ENCODE data around the gene FRS3.

The FRS3 gene

DNA sequence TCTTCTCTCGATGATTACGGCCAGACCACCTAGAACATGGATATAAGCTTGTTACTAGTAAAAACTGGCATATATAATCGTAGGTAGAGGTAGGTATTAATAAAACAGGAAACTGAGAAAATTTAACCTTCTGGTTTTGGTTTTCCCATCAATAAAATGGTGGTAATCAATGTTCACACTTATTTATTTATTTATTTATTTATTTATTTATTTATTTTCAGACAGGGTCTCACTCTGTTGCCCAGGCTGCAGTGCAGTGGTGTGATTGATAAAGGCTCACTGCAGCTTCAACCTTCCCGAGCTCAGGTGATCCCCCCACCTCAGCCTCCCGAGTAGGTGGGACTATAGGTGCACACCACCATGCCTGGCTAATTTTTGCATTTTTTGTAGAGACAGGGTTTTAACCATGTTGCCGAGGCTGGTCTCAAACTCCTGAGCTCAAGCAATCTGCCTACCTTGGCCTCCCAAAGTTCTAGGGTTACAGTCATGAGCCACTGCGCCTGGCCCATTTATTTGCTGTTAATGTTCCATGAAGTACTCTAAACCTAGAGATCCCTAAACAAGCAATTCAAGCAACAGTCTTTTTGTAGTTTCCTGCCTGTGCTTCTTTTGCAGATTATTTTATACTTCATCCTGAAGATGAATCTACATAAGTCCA is 19.3 kb upstream of the FRS3 start:
- in situ Hi-C loops (cut with HindIII; ENCODE audit: low pct_ligation_motif_present, low pct_unique_long_range_greater_than_20kb, low sequenced_read_pairs), result no loop called here
- no peak for DNase-seq

DNA sequence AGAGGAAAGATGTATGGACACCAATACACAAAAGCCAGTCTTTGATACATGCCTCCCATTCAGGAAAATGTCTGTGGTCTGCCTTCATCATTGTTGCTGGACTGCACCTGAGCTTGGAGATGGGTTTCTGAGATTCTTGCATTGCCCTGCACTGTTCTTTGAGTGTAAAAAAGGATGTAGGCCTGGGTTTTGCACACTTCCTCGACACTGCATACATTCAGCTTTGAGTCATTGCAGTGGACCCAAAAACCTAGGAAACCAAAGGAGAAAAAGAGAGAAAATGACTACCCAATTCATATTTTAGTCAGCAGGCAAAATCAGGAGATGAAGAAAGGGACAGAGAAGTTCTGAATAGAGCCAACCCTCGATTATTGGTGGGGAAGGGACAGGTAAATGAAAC is 16.8 kb upstream of the FRS3 start:
- in situ Hi-C loops (cut with HindIII; ENCODE audit: low pct_ligation_motif_present, low pct_unique_long_range_greater_than_20kb, low sequenced_read_pairs), result no loop called here
- DNase-seq, result no peak

- in situ Hi-C loops (cut with HindIII; ENCODE audit: low pct_ligation_motif_present, low pct_unique_long_range_greater_than_20kb, low sequenced_read_pairs), result no loop called here
- DNase-seq, result no peak
These were observed 12.3 kb upstream of the FRS3 start for GRCh38 chr6:41791984-41792383.

GRCh38 chr6:41791305-41791704 is 11.6 kb upstream of the FRS3 start:
- no peak for DNase-seq
- in situ Hi-C loops (cut with HindIII; ENCODE audit: low pct_ligation_motif_present, low pct_unique_long_range_greater_than_20kb, low sequenced_read_pairs), result no loop called here

DNA sequence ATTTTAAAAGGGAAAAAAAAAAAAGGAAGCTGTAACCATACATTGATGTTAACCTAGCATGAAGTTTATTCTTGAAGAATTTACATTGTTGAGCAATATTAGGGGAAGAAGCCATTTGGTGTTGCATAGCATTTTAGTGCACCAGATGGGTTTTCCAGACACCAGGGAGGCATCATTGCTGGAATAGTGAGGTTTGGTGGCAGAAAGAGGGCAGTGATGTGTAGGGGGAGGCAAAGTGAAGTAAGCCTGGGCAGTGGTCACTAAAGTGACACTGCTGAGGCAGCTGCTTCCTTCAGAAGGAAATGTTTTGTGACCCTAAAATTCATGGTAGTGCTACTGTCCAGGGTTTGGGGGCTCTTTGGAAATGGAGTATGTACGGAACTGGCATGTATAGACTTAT is 10.3 kb upstream of the FRS3 start:
- no peak for DNase-seq
- in situ Hi-C loops (cut with HindIII; ENCODE audit: low pct_ligation_motif_present, low pct_unique_long_range_greater_than_20kb, low sequenced_read_pairs), result no loop called here

- DNase-seq, result no peak
- in situ Hi-C loops (cut with HindIII; ENCODE audit: low pct_ligation_motif_present, low pct_unique_long_range_greater_than_20kb, low sequenced_read_pairs), result no loop called here
These were observed 9.7 kb upstream of the FRS3 start for GRCh38 chr6:41789390-41789724.

GRCh38 chr6:41787219-41787917 is 7.7 kb upstream of the FRS3 start, which contains the start of gene TOMM6:
TOMM6 (plus strand) TSS chr6:41787694; CDS start chr6:41787698, 4 bp downstream.
- in situ Hi-C loops (cut with HindIII; ENCODE audit: low pct_ligation_motif_present, low pct_unique_long_range_greater_than_20kb, low sequenced_read_pairs), result no loop called here
- peak; percentile 91 for DNase-seq

GRCh38 chr6:41786451-41787218 is 6.9 kb upstream of the FRS3 start:
- in situ Hi-C loops (cut with HindIII; ENCODE audit: low pct_ligation_motif_present, low pct_unique_long_range_greater_than_20kb, low sequenced_read_pairs), result no loop called here
- peak; percentile 78 for DNase-seq

DNA sequence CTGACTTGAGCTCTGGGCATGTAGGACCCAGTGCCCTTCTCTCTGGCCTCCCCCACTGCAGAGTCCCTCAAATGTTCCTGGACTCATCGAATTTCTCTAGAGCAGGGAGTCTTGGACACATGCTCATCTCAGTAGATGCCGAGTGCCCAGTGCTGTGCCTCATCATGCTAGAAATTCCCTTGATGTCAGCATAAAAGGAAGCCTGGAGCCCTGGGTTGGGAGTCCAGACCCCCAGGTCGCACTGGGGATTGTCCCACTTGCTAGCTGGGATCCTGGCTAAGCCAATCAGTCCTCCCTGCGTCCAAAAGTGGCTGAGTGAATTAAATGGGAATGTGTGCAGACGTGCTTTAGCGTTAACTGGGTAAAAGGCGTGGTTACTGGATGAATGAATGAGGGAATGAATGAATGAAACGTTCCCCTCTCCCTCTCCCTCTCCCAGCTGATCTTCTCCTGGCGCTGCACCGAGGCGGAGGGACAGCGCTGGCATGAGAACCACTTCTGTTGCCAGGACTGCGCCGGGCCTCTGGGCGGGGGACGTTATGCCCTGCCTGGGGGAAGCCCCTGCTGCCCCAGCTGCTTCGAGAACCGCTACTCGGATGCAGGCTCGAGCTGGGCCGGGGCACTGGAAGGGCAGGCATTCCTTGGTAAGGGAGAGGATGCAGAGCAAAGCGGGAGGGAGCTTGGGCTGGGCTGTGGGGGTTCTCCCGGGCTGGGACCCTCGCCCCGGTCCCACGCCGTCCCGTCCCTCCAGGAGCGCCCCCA is 6.2 kb upstream of the FRS3 start:
- in situ Hi-C loops (cut with HindIII; ENCODE audit: low pct_ligation_motif_present, low pct_unique_long_range_greater_than_20kb, low sequenced_read_pairs), result no loop called here
- no peak for DNase-seq

GRCh38 chr6:41785254-41785653 is 5.6 kb upstream of the FRS3 start:
- in situ Hi-C loops (cut with HindIII; ENCODE audit: low pct_ligation_motif_present, low pct_unique_long_range_greater_than_20kb, low sequenced_read_pairs), result no loop called here
- no peak for DNase-seq

DNA sequence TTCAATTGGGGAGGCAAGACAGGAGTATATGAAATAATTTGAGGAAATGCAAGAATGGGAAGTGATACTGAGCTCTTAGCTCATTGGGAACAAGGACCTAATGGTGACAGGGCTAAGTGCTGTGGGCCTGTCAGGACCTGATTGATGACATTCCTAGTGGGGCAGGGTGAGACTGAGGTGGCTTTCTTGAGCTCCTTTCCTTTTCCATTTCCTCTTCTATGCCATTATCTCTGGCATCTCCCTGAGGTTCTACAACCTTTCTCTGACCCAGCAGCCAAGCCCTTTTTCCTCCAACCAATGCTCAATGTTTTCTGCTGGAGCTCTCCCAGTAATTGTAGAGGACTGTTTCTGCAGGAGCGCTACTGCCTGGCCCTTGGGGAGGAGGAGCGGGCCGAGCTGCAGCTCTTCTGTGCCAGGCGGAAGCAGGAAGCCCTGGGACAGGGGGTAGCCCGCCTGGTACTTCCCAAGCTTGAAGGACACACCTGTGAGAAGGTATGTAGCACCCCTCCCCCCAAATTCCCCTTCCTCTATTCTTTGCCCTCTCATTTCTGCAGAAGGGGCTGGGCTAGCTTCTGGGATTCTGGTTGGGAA is 5.0 kb upstream of the FRS3 start:
- DNase-seq, result no peak
- in situ Hi-C loops (cut with HindIII; ENCODE audit: low pct_ligation_motif_present, low pct_unique_long_range_greater_than_20kb, low sequenced_read_pairs), result no loop called here

- in situ Hi-C loops (cut with HindIII; ENCODE audit: low pct_ligation_motif_present, low pct_unique_long_range_greater_than_20kb, low sequenced_read_pairs), result no loop called here
- no peak for DNase-seq
These were observed 3.5 kb upstream of the FRS3 start for GRCh38 chr6:41783106-41783780.

DNA sequence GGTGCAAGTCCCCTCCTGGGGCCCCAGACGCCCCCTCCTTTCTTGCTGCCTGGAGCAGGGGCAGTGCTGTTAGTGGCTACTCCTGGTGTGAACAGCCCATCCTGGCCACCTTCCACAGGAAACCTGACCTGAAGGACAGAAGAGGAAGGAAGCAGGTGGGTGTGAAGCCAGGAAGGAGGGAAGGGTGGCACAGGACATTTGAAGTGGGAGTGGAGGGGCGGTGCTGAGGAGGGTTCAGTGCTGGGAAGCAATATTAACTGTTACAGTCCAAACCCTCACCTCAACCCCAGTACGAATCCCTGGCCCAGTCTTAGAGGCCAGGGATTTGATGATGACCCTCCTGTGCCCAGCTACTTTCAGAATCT is 1.6 kb upstream of the FRS3 start:
- in situ Hi-C loops (cut with HindIII; ENCODE audit: low pct_ligation_motif_present, low pct_unique_long_range_greater_than_20kb, low sequenced_read_pairs), result no loop called here
- no peak for DNase-seq

DNA sequence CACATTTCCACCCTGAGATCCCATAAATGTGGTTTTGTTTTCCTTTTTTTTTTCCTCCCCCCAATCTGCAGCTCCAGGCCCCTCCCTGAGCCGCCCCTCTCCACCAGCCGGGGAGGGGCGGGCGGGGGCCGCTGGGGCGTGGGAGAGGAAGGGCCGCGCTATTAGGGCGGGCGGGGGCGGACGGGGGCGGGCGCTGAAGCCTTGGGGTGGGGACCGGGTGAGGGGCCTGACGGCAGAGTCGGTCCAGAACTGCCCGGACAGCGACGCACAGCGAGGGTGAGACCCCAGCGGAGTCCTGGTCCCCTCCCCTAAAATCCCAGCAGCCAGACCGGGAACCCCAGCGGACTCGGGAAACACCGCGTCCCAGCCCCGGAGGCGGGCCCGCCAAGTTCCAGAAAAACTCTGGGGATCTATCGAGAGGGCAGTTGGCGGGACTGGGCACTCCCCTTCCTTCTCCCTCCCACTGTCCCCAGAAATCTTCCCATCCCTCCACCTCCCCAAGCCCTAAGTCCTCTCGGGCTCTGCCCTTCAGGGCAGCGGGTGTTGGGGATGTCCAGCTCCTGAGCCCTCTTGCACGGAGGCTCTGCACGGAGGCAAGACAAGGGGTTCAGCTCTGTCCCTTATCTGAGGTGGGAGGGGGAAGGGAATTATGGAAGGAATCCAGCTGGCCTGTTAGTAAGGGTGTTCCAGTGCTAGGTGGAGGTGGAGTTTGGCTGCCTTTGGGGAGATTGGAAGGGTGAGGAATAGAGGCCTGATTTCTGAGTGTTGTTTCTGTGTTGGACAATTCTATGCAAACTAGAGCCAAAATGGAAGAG is 1.1 kb upstream of the FRS3 start, which contains the start of gene PRICKLE4:
Gene PRICKLE4 (plus strand): TSS at position 232 of the 815 bp plus-strand sequence. CDS start 2,692 bp downstream, outside the sequence.
- DNase-seq, result peak; percentile 50
- in situ Hi-C loops (cut with HindIII; ENCODE audit: low pct_ligation_motif_present, low pct_unique_long_range_greater_than_20kb, low sequenced_read_pairs), result no loop called here

DNA sequence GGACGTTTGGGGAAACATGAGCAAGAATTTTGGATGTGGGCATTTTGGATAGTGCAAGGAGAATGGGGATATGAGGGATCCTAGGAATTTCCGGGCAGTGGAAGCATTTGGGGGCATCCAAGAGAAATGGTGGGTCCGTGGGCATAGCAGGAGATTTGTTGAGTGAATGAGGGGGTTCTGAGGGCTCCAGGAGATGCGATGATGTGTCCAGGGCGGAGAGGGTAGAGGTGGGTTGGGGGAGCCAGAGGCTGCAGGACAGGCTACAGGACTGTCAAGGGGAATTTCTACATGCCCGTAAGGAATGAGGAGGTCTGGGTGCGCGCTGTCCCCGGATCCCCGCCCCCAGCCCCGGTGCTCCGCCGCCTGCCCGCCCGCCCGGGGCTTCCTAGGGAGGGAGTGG is 364 bp downstream of the FRS3 start:
- no peak for DNase-seq
- in situ Hi-C loops (cut with HindIII; ENCODE audit: low pct_ligation_motif_present, low pct_unique_long_range_greater_than_20kb, low sequenced_read_pairs), result no loop called here

GRCh38 chr6:41778895-41779294 is 805 bp downstream of the FRS3 start:
- no peak for DNase-seq
- in situ Hi-C loops (cut with HindIII; ENCODE audit: low pct_ligation_motif_present, low pct_unique_long_range_greater_than_20kb, low sequenced_read_pairs), result no loop called here

- no peak for DNase-seq
- in situ Hi-C loops (cut with HindIII; ENCODE audit: low pct_ligation_motif_present, low pct_unique_long_range_greater_than_20kb, low sequenced_read_pairs), result no loop called here
These were observed 2.0 kb downstream of the FRS3 start for GRCh38 chr6:41777551-41778285.

Measured in ACHN (cell line).